ENCODE results near the gene PGD. TPM values are rescaled to one million over a fixed set of nuclear protein-coding genes. Genes with fewer than 3 reads are reported as not detected.

PGD gene
- total and polyA plus RNA-seq, 2 of the 13 experiments (the other 11 are each of a cell fraction or from before 2014, with no cell fraction given), result 64.8 to 210 TPM

GRCh38 chr1:10430216-10431069 lies 31.6 kb downstream of the PGD start, which contains the start of gene CENPS (continued):
- TF ChIP-seq PLRG1 (conservative IDR thresholded peaks at IDR 0.05) (no peak), CHCHD3 (CRISPR knock-in tag; IDR thresholded peaks at IDR 0.05) (peak; percentile 94), LCORL (IDR thresholded peaks at IDR 0.05) (no peak), LCORL (CRISPR knock-in tag; IDR thresholded peaks at IDR 0.05) (peak; percentile 89), CENPX (CRISPR knock-in tag; IDR thresholded peaks at IDR 0.05) (no peak), MIXL1 (CRISPR knock-in tag; IDR thresholded peaks at IDR 0.05) (peak; percentile 27; the same call in 1 of the 2 replicates), SIX4 (CRISPR knock-in tag; IDR thresholded peaks at IDR 0.05) (no peak), ZBTB38 (CRISPR knock-in tag; IDR thresholded peaks at IDR 0.05) (peak; percentile 91; the same call in 1 of the 2 replicates), SMARCC2 (IDR thresholded peaks at IDR 0.05) (no peak), RBM39 (IDR thresholded peaks at IDR 0.05; ENCODE audit: low read depth, low read length, poor library complexity, severe bottlenecking) (no peak), ELF3 (CRISPR knock-in tag; IDR thresholded peaks at IDR 0.05) (peak; percentile 69), FIP1L1 (IDR thresholded peaks at IDR 0.05; ENCODE audit: borderline replicate concordance, insufficient read depth, low read depth, low read length) (0 out of 2 replicates have a peak, but pooled peaks have one; percentile 18), ZIK1 (CRISPR knock-in tag; IDR thresholded peaks at IDR 0.05; ENCODE audit: borderline replicate concordance, low read depth) (peak; percentile 35; the same call in 1 of the 2 replicates), GMEB2 (CRISPR knock-in tag; IDR thresholded peaks at IDR 0.05; ENCODE audit: low read depth) (peak; percentile 22), FUBP1 (CRISPR knock-in tag; IDR thresholded peaks at IDR 0.05; ENCODE audit: borderline replicate concordance) (0 out of 2 replicates have a peak, but pooled peaks have one; percentile 33), ZNF713 (CRISPR knock-in tag; IDR thresholded peaks at IDR 0.05) (peak; percentile 95; the same call in 1 of the 2 replicates), FOXA3 (CRISPR knock-in tag; IDR thresholded peaks at IDR 0.05) (peak; percentile 69), SALL1 (CRISPR knock-in tag; IDR thresholded peaks at IDR 0.05) (peak; percentile 94)
- TF ChIP-seq, protein P1, sequence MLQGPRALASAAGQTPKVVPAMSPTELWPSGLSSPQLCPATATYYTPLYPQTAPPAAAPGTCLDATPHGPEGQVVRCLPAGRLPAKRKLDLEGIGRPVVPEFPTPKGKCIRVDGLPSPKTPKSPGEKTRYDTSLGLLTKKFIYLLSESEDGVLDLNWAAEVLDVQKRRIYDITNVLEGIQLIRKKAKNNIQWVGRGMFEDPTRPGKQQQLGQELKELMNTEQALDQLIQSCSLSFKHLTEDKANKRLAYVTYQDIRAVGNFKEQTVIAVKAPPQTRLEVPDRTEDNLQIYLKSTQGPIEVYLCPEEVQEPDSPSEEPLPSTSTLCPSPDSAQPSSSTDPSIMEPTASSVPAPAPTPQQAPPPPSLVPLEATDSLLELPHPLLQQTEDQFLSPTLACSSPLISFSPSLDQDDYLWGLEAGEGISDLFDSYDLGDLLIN (CRISPR knock-in tag; IDR thresholded peaks at IDR 0.05; ENCODE audit: borderline replicate concordance), result peak; percentile 79; the same call in 1 of the 2 replicates
- TF ChIP-seq, protein P2, sequence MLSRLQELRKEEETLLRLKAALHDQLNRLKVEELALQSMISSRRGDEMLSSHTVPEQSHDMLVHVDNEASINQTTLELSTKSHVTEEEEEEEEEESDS (CRISPR knock-in tag; IDR thresholded peaks at IDR 0.05; ENCODE audit: borderline replicate concordance), result peak; percentile 96
- TF ChIP-seq, protein P3, sequence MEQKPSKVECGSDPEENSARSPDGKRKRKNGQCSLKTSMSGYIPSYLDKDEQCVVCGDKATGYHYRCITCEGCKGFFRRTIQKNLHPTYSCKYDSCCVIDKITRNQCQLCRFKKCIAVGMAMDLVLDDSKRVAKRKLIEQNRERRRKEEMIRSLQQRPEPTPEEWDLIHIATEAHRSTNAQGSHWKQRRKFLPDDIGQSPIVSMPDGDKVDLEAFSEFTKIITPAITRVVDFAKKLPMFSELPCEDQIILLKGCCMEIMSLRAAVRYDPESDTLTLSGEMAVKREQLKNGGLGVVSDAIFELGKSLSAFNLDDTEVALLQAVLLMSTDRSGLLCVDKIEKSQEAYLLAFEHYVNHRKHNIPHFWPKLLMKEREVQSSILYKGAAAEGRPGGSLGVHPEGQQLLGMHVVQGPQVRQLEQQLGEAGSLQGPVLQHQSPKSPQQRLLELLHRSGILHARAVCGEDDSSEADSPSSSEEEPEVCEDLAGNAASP (CRISPR knock-in tag; IDR thresholded peaks at IDR 0.05; ENCODE audit: borderline replicate concordance), result peak; percentile 67
- TF ChIP-seq, protein P4, sequence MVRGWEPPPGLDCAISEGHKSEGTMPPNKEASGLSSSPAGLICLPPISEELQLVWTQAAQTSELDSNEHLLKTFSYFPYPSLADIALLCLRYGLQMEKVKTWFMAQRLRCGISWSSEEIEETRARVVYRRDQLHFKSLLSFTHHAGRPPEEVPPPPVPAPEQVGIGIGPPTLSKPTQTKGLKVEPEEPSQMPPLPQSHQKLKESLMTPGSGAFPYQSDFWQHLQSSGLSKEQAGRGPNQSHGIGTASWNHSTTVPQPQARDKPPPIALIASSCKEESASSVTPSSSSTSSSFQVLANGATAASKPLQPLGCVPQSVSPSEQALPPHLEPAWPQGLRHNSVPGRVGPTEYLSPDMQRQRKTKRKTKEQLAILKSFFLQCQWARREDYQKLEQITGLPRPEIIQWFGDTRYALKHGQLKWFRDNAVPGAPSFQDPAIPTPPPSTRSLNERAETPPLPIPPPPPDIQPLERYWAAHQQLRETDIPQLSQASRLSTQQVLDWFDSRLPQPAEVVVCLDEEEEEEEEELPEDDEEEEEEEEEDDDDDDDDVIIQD (CRISPR knock-in tag; IDR thresholded peaks at IDR 0.05; ENCODE audit: low read depth), result no peak; the same call in 1 of the 2 replicates
